Neural progenitor cell (in vitro differentiated cells): ENCODE data around the gene UAP1.

ENCODE experiments used
- EZH2 ChIP-seq: fragments of 200-600 bp; sonication (generic); IDR thresholded peaks from 2 replicates; pipeline ENCODE4 v1.6.1; 2017; ENCODE audit warnings: antibody characterized with exemption, mild to moderate bottlenecking, moderate library complexity
- TF ChIP-seq, protein P1 (sequence below): fragments of 200-600 bp; sonication (generic); IDR thresholded peaks from 2 replicates; pipeline ENCODE4 v1.5.1; 2017; ENCODE audit warnings: antibody characterized with exemption, mild to moderate bottlenecking

DNA sequence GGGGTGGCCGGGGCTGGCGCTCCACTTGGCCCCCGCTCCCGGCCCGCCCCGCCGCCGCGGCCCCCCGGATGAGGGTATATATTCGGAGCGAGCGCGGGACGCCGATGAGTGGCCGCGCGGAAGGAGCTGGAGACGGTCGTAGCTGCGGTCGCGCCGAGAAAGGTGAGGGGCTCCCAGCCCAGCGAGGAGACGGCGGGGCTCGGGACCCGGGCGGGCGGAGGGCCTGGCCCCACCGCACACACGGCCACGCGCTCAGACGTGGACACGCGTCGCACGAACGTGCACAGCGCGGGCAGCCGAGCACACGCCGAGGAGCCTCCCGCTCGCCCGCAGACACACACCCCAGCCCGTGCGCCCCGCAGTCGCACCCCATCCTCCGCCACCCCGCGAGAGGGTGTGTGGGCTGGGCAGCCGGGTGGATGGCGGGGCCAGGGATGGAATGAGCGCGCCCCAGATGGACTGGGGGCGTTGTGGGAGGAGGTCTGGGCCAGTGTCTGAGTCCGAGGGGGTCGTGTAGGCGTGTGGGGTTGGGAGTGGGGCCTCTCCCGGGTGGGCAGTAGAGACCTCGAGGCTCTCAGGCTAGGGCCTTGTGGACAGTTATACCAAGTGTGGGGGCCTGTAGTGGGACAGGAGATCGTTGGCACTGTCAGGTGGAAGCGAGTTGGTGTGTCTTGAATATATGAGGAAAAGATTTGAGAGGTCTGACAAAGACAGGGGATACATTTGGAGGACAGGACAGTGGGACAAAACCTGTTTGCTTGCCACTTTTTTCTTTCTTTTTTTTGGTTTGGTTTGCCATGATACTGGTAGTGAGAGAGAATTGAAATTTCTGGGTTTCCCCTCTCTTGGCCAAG is at the start of gene UAP1:
- TF ChIP-seq EZH2: peak; percentile 28
- TF ChIP-seq, protein P1, sequence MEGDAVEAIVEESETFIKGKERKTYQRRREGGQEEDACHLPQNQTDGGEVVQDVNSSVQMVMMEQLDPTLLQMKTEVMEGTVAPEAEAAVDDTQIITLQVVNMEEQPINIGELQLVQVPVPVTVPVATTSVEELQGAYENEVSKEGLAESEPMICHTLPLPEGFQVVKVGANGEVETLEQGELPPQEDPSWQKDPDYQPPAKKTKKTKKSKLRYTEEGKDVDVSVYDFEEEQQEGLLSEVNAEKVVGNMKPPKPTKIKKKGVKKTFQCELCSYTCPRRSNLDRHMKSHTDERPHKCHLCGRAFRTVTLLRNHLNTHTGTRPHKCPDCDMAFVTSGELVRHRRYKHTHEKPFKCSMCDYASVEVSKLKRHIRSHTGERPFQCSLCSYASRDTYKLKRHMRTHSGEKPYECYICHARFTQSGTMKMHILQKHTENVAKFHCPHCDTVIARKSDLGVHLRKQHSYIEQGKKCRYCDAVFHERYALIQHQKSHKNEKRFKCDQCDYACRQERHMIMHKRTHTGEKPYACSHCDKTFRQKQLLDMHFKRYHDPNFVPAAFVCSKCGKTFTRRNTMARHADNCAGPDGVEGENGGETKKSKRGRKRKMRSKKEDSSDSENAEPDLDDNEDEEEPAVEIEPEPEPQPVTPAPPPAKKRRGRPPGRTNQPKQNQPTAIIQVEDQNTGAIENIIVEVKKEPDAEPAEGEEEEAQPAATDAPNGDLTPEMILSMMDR: no peak
